HG03460 (cell line): Measurements from ENCODE around the gene SFPQ.
"Not testable (repeated sequence)": the region's sequence is repeated elsewhere in the genome, so short reads cannot be mapped to it uniquely, and the experiment has no call there.

Experiments used
- ATAC-seq: cut with Tn5 transposase; IDR thresholded peaks from one replicate; pipeline ENCODE4 v1.9.1; 2021; ENCODE audit not compliant: unreplicated experiment

The SFPQ gene, protein sequence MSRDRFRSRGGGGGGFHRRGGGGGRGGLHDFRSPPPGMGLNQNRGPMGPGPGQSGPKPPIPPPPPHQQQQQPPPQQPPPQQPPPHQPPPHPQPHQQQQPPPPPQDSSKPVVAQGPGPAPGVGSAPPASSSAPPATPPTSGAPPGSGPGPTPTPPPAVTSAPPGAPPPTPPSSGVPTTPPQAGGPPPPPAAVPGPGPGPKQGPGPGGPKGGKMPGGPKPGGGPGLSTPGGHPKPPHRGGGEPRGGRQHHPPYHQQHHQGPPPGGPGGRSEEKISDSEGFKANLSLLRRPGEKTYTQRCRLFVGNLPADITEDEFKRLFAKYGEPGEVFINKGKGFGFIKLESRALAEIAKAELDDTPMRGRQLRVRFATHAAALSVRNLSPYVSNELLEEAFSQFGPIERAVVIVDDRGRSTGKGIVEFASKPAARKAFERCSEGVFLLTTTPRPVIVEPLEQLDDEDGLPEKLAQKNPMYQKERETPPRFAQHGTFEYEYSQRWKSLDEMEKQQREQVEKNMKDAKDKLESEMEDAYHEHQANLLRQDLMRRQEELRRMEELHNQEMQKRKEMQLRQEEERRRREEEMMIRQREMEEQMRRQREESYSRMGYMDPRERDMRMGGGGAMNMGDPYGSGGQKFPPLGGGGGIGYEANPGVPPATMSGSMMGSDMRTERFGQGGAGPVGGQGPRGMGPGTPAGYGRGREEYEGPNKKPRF

GRCh38 chr1:35192853-35193664 is at the start of gene SFPQ:
SFPQ (minus strand) TSS chr1:35193145; CDS start chr1:35193049, 96 bp downstream.
- ATAC-seq = peak; percentile 90

GRCh38 chr1:35236772-35237171 is 43.8 kb upstream of the SFPQ start:
- ATAC-seq = not testable (repeated sequence)

- ATAC-seq = no peak
Measured at GRCh38 chr1:35231287-35231686, 38.3 kb upstream of the SFPQ start.

- ATAC-seq = no peak
Measured at GRCh38 chr1:35229587-35230360, 36.8 kb upstream of the SFPQ start.

DNA sequence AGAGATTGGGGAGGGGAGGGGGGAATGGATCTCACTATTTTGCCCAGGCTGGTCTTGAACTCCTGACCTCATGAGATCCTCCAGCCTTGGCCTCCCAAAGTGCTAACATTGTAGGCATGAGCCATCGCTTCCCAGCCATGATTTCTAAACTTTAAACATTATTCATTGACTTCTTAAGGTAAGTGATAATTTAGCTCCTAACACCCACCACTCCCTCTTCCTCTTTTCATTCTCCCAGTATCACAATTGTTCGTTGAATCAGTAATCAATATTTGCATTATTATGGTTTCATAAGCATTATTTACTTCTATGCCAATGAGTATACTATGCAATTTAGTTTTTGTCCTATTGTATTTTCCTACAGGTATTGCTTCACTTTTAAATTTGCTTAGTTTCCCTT is 33.6 kb upstream of the SFPQ start:
- ATAC-seq = no peak

GRCh38 chr1:35223084-35223630 is 30.2 kb upstream of the SFPQ start:
- ATAC-seq = no peak

- ATAC-seq = no peak
Measured at GRCh38 chr1:35222322-35223083, 29.6 kb upstream of the SFPQ start.

- no peak for ATAC-seq
Measured at GRCh38 chr1:35220976-35221375, 28.0 kb upstream of the SFPQ start.

GRCh38 chr1:35215346-35215745 is 22.4 kb upstream of the SFPQ start:
- ATAC-seq = no peak

DNA sequence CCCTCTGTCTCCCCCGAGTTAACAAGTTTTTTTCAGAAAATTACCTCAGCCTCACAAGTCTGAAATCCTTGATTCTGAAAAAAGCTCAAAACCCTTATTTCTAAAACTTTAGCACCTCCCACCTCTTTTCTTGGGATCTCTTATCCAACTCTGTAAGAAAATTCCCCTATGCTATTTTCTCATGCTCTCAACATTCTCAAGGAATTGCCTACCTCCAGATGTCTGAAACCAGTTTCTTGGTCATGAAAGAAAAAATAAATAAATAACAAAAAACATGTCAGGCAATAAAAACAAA is 18.1 kb upstream of the SFPQ start:
- ATAC-seq = no peak

GRCh38 chr1:35210321-35211119 is 17.6 kb upstream of the SFPQ start:
- no peak for ATAC-seq

DNA sequence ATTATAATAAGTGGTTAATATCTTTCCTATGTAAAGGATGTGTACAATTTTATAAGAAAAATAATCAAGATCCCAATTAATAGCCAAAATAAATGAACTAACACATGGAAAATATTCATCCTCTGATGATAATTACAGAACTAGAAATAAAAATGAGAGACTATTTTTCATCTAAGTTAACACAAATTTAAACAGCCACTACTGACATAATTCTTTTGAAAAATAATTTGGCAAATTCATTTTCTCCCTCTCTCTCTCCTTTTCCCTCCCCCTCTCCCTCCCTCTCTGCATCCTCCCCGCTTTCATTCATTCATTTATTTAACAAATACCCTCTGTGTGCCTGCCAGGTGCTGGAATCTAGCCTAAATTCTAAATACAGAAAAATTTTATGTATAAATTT is 10.3 kb upstream of the SFPQ start:
- no peak for ATAC-seq

DNA sequence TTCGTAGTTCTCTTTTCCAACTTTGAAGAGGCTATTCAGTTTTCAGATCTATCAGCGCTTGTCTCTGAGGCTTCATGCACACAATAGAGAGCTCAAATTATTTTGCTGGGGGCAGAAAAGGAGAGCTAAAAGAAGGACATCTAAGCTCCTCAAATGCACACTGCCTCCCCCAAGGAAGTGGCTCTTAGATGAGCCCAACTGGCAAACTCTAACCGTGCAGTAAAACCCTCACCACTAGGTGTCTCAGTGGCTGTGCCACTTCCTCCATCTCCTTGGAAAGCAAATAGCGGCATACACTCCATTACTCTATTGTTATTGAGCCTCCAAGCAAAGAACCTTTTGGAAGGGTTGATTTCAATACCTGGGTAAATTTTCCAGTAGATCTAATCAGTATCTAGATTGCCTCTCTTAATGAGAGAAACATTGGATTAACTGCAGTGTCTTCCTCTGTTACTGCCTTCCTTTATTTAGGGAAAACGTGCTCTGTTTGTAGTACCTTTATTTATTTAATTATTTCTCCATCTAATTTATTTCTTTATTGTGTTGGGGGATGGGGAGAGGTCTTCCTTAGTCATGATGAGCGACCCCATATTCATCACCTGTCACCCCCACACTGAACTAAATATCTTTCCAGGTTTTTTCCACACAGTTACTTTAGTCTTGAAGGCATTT is 9.2 kb upstream of the SFPQ start:
- peak; percentile 70 for ATAC-seq

DNA sequence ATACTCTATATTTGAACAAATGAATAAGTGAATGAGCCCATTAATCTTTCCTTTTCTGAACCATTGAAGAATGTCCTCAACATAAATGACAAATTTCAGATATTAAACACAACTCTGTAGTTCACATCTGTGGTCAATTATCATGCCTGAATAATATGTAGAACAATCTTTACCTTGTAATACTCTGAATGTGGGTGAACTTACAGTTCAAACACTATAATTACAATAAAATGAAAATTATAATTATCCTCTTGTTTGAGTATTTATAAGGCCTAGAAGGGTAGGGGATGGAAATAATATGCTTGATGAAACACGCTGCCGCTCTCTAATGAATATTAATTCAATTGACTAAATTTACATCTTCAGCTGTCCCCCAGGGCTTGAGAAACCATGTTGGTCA is 8.7 kb upstream of the SFPQ start:
- ATAC-seq = no peak

- peak; percentile 31 for ATAC-seq
Measured at GRCh38 chr1:35192056-35192852, 691 bp downstream of the SFPQ start.

DNA sequence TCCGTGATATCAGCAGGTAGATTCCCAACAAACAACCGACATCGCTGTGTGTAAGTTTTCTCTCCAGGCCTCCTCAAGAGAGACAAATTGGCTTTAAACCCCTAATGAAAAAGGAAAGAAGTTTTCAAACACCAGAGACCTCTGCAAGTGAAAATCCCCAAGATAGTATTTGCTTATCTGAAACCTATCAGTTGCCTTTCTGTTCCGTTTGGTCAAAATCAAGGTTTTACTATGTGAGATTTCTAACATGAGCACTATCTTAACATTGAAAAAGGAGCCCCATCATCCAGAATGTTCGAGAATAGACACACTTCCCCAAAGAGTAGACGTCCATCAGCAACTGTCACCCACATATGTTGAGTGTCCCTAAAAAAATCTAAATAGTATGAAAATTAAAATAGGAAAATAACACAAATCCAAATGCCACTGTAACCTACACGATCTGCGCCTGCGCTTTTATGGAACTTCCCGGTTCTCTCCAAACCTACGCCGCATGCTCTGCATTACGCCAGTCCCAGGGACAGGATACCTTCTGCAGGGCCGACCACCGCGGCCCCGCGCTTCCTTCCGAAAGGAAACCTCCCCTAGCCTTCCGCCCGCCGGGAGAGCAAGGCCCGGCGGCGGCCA is 1.4 kb downstream of the SFPQ start:
- ATAC-seq = no peak

DNA sequence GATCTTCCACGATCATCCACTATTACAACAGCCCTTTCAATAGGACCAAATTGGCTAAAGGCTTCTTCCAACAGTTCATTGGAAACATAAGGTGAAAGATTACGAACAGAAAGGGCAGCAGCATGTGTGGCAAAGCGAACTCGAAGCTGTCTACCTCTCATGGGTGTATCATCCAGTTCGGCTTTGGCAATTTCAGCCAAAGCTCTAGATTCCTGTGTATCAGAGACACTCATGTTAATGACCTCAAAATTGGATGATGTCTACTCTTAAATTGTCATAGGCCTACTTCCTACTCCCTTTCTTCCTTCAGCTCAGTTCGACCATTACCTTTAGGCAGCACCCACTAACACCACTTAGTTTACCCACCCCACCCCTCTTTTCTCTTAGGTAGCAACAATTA is 2.2 kb downstream of the SFPQ start:
- ATAC-seq = no peak
